Bronchial epithelial cell (primary cell): ENCODE results near the gene TMEM89. TPM values are rescaled to one million over a fixed set of nuclear protein-coding genes. Genes with fewer than 3 reads are reported as not detected.

Experiments
- DNase-seq: peaks from one replicate; pipeline ENCODE4 v3.0.0-alpha.2; 2010; ENCODE audit warnings: low read depth
- FAIRE-seq: peaks from 2 replicates; lab custom pipeline; 2011; peaks lifted over from hg19 to GRCh38; lab: Jason Lieb, UNC
- H3K27me3 ChIP-seq: 2 replicates; pipeline ENCODE4 v1.5.1; 2011; ENCODE audit warnings: low read length; ENCODE audit not compliant: control insufficient read depth, insufficient read depth
- H3K36me3 ChIP-seq: 2 replicates; pipeline ENCODE4 v1.5.1; 2011; ENCODE audit warnings: low read length; ENCODE audit not compliant: control insufficient read depth, insufficient read depth
- H3K4me3 ChIP-seq: 2 replicates; pipeline ENCODE4 v1.5.1; 2011; ENCODE audit warnings: mild to moderate bottlenecking, low read depth, low read length, control low read depth
- CTCF ChIP-seq: IDR thresholded peaks from 2 replicates; pipeline ENCODE4 v1.5.1; 2011; ENCODE audit warnings: mild to moderate bottlenecking, moderate library complexity, low read length, control low read depth, inconsistent platforms; ENCODE audit not compliant: insufficient read depth, severe bottlenecking
- total RNA-seq: library from RNA; depleted of rRNA; stranded (reverse); fragments of >200 nt; gene quantifications from 2 replicates; pipeline ENCODE4 v1.2.1, GENCODE V29; 2014

The TMEM89 gene
- total RNA-seq, 1 donor from 2014 or later, result not detected

GRCh38 chr3:48594417-48595049 lies 27.0 kb downstream of the TMEM89 start:
- Histone ChIP-seq H3K27me3 (no peaks in the 10 kb centered on the region), H3K4me3 (peak overlapping the region; percentile 50), H3K36me3 (peaks cover 43% of the 10 kb centered on the region)
- FAIRE-seq (no peak), DNase-seq (no peak)
- TF ChIP-seq CTCF, result no peak

- no peak for TF ChIP-seq CTCF
- no peak for FAIRE-seq
- Histone ChIP-seq H3K4me3 (peak overlapping the region; percentile 50), H3K27me3 (no peaks in the 10 kb centered on the region), H3K36me3 (peaks cover 51% of the 10 kb centered on the region)
- DNase-seq, result no peak
These were observed 28.2 kb downstream of the TMEM89 start for GRCh38 chr3:48593337-48593736.

- no peak for FAIRE-seq
- no peak for DNase-seq
- peaks cover 57% of the 10 kb centered on the region for H3K36me3 ChIP-seq
- H3K4me3 ChIP-seq, result no peak overlapping the region
- TF ChIP-seq CTCF, result no peak
- H3K27me3 ChIP-seq, result no peaks in the 10 kb centered on the region
These were observed 29.0 kb downstream of the TMEM89 start for GRCh38 chr3:48592519-48593087.

GRCh38 chr3:48591886-48592518 lies 29.6 kb downstream of the TMEM89 start:
- Histone ChIP-seq H3K36me3 (peaks cover 60% of the 10 kb centered on the region), H3K4me3 (no peak overlapping the region), H3K27me3 (no peaks in the 10 kb centered on the region)
- no peak for DNase-seq
- TF ChIP-seq CTCF, result no peak
- no peak for FAIRE-seq

- FAIRE-seq (no peak), DNase-seq (no peak)
- no peaks in the 10 kb centered on the region for H3K27me3 ChIP-seq
- TF ChIP-seq CTCF, result no peak
- no peak overlapping the region for H3K4me3 ChIP-seq
- peaks cover 64% of the 10 kb centered on the region for H3K36me3 ChIP-seq
These were observed 30.1 kb downstream of the TMEM89 start for GRCh38 chr3:48591436-48591835.
